ENCODE data around the gene CC2D1A.

GRCh38 chr19:13861714-13862531, 44.1 kb upstream of the CC2D1A start:
- peak; percentile 95 to 99 (median 98) for TF ChIP-seq CTCF (IDR thresholded peaks at IDR 0.05)
- TF ChIP-seq POLR2AphosphoS5 (IDR thresholded peaks at IDR 0.05), result peak; percentile 83
- TF ChIP-seq POLR2A (IDR thresholded peaks at IDR 0.05), result peak; percentile 8

Data from prostate gland (tissue), 2 donors.